ENCODE measurements around the gene QRFP.
"Not testable (repeated sequence)": the region's sequence is repeated elsewhere in the genome, so short reads cannot be mapped to it uniquely, and the experiment has no call there.

The QRFP gene

GRCh38 chr9:130854092-130854491 is 42.5 kb downstream of the QRFP start:
- Histone ChIP-seq H2BK120ac (ENCODE audit: low read depth, low read length) (no peak overlapping the region), H3K9ac (ENCODE audit: low read depth, low read length, poor library complexity) (peak overlapping the region; percentile 34), H3K4me3 (ENCODE audit: low read length in 2 of 2) (no peak overlapping the region), H2BK5ac (ENCODE audit: low read length) (no peak overlapping the region), H3K18ac (ENCODE audit: low read length) (no peak overlapping the region), H2BK15ac (ENCODE audit: low read length) (no peak overlapping the region), H3K79me1 (ENCODE audit: low read depth, low read length) (peaks cover 7% of the 10 kb centered on the region), H2AK5ac (ENCODE audit: low read depth, low read length) (no peak overlapping the region), H4K91ac (ENCODE audit: low read depth, low read length, poor library complexity) (no peak overlapping the region), H3K27ac (replicated peaks; ENCODE audit: low read length) (peak overlapping the region; percentile 24), H3K36me3 (replicated peaks in 1 of 2; ENCODE audit: control insufficient read depth in 2 of 2, insufficient read depth in 2 of 2, low read length in 2 of 2) (peaks cover 13 to 76% of the 10 kb centered on the region in 2 donors), H4K8ac (ENCODE audit: low read depth, low read length) (no peak overlapping the region), H2BK12ac (ENCODE audit: low read length) (no peak overlapping the region), H3K14ac (ENCODE audit: low read length) (no peak overlapping the region), H3K4me1 (ENCODE audit: control insufficient read depth in 2 of 2, insufficient read depth in 1 of 2, low read depth in 1 of 2, low read length in 2 of 2) (peaks cover 0 to 5% of the 10 kb centered on the region in 2 donors), H2AFZ (ENCODE audit: low read length) (no peak overlapping the region), H3K27me3 (ENCODE audit: control insufficient read depth in 3 of 3, insufficient read depth in 3 of 3, low read depth in 1 of 3, low read length in 3 of 3) (no peaks in the 10 kb centered on the region), H3K23ac (ENCODE audit: low read depth, low read length, poor library complexity) (no peak overlapping the region), H3K9me3 (replicated peaks in 1 of 2; ENCODE audit: control insufficient read depth in 2 of 2, insufficient read depth in 1 of 2, low read depth in 1 of 2, low read length in 2 of 2) (no peaks in the 10 kb centered on the region), H3K4ac (ENCODE audit: low read length) (no peak overlapping the region), H3K4me2 (ENCODE audit: insufficient read depth, low read length, poor library complexity, severe bottlenecking) (no peak overlapping the region)
- DNase-seq (ENCODE audit: low spot score), result no peak
- WGBS, 2 donors (ENCODE audit: extremely low coverage in 2 of 2, insufficient read length in 2 of 2, insufficient replicate concordance in 1 of 2), result no CpG with 5 or more reads among the region's 8 CpGs

- no peaks in the 10 kb centered on the region for H3K9me3 ChIP-seq (replicated peaks in 1 of 2; ENCODE audit: control insufficient read depth in 2 of 2, insufficient read depth in 1 of 2, low read depth in 1 of 2, low read length in 2 of 2)
- no peak overlapping the region for H3K4me3 ChIP-seq (ENCODE audit: low read length in 2 of 2)
- H3K27me3 ChIP-seq (ENCODE audit: control insufficient read depth in 3 of 3, insufficient read depth in 3 of 3, low read depth in 1 of 3, low read length in 3 of 3), result no peaks in the 10 kb centered on the region
- no peak overlapping the region for H3K14ac ChIP-seq (ENCODE audit: low read length)
- H2BK15ac ChIP-seq (ENCODE audit: low read length), result no peak overlapping the region
- H3K9ac ChIP-seq (ENCODE audit: low read depth, low read length, poor library complexity), result no peak overlapping the region
- peaks cover 5% of the 10 kb centered on the region for H3K79me1 ChIP-seq (ENCODE audit: low read depth, low read length)
- H4K8ac ChIP-seq (ENCODE audit: low read depth, low read length), result no peak overlapping the region
- H2BK12ac ChIP-seq (ENCODE audit: low read length), result no peak overlapping the region
- H2BK5ac ChIP-seq (ENCODE audit: low read length), result no peak overlapping the region
- peaks cover 13 to 63% of the 10 kb centered on the region in 2 donors for H3K36me3 ChIP-seq (replicated peaks in 1 of 2; ENCODE audit: control insufficient read depth in 2 of 2, insufficient read depth in 2 of 2, low read length in 2 of 2)
- no peak overlapping the region for H2AFZ ChIP-seq (ENCODE audit: low read length)
- H3K4me2 ChIP-seq (ENCODE audit: insufficient read depth, low read length, poor library complexity, severe bottlenecking), result no peak overlapping the region
- H3K4ac ChIP-seq (ENCODE audit: low read length), result no peak overlapping the region
- H4K91ac ChIP-seq (ENCODE audit: low read depth, low read length, poor library complexity), result no peak overlapping the region
- no peak for DNase-seq (ENCODE audit: low spot score)
- H3K27ac ChIP-seq (replicated peaks; ENCODE audit: low read length), result no peak overlapping the region
- H2AK5ac ChIP-seq (ENCODE audit: low read depth, low read length), result no peak overlapping the region
- no peak overlapping the region for H3K23ac ChIP-seq (ENCODE audit: low read depth, low read length, poor library complexity)
- H3K18ac ChIP-seq (ENCODE audit: low read length), result no peak overlapping the region
- H2BK120ac ChIP-seq (ENCODE audit: low read depth, low read length), result no peak overlapping the region
- H3K4me1 ChIP-seq (ENCODE audit: control insufficient read depth in 2 of 2, insufficient read depth in 1 of 2, low read depth in 1 of 2, low read length in 2 of 2), result peaks cover 2 to 3% of the 10 kb centered on the region in 2 donors
- no CpG with 5 or more reads among the region's 7 CpGs for WGBS, 2 donors (ENCODE audit: extremely low coverage in 2 of 2, insufficient read length in 2 of 2, insufficient replicate concordance in 1 of 2)
Measured at GRCh38 chr9:130852801-130853200, 43.8 kb downstream of the QRFP start.

- Histone ChIP-seq H3K9ac (ENCODE audit: low read depth, low read length, poor library complexity) (no peak overlapping the region), H2BK12ac (ENCODE audit: low read length) (no peak overlapping the region), H2BK15ac (ENCODE audit: low read length) (no peak overlapping the region), H3K23ac (ENCODE audit: low read depth, low read length, poor library complexity) (no peak overlapping the region), H3K27me3 (ENCODE audit: control insufficient read depth in 3 of 3, insufficient read depth in 3 of 3, low read depth in 1 of 3, low read length in 3 of 3) (no peaks in the 10 kb centered on the region), H4K8ac (ENCODE audit: low read depth, low read length) (no peak overlapping the region), H3K18ac (ENCODE audit: low read length) (no peak overlapping the region), H3K27ac (replicated peaks; ENCODE audit: low read length) (no peak overlapping the region), H2AFZ (ENCODE audit: low read length) (no peak overlapping the region), H4K91ac (ENCODE audit: low read depth, low read length, poor library complexity) (no peak overlapping the region), H2BK120ac (ENCODE audit: low read depth, low read length) (no peak overlapping the region), H3K79me1 (ENCODE audit: low read depth, low read length) (peaks cover 3% of the 10 kb centered on the region), H3K36me3 (replicated peaks in 1 of 2; ENCODE audit: control insufficient read depth in 2 of 2, insufficient read depth in 2 of 2, low read length in 2 of 2) (peaks cover 2 to 35% of the 10 kb centered on the region in 2 donors), H3K9me3 (replicated peaks in 1 of 2; ENCODE audit: control insufficient read depth in 2 of 2, insufficient read depth in 1 of 2, low read depth in 1 of 2, low read length in 2 of 2) (no peaks in the 10 kb centered on the region), H2AK5ac (ENCODE audit: low read depth, low read length) (no peak overlapping the region), H3K4me2 (ENCODE audit: insufficient read depth, low read length, poor library complexity, severe bottlenecking) (no peak overlapping the region), H2BK5ac (ENCODE audit: low read length) (no peak overlapping the region), H3K4me1 (ENCODE audit: control insufficient read depth in 2 of 2, insufficient read depth in 1 of 2, low read depth in 1 of 2, low read length in 2 of 2) (peaks cover 9 to 26% of the 10 kb centered on the region in 2 donors), H3K4ac (ENCODE audit: low read length) (no peak overlapping the region), H3K4me3 (ENCODE audit: low read length in 2 of 2) (no peak overlapping the region), H3K14ac (ENCODE audit: low read length) (no peak overlapping the region)
- no CpG with 5 or more reads among the region's 9 CpGs for WGBS, 2 donors (ENCODE audit: extremely low coverage in 2 of 2, insufficient read length in 2 of 2, insufficient replicate concordance in 1 of 2)
- DNase-seq (ENCODE audit: low spot score), result no peak
Measured at GRCh38 chr9:130849356-130849755, 47.3 kb downstream of the QRFP start.

- not testable (repeated sequence) for H3K23ac ChIP-seq (ENCODE audit: low read depth, low read length, poor library complexity); H3K4me3 ChIP-seq (ENCODE audit: low read length in 2 of 2); H2BK120ac ChIP-seq (ENCODE audit: low read depth, low read length); H3K18ac ChIP-seq (ENCODE audit: low read length); H4K8ac ChIP-seq (ENCODE audit: low read depth, low read length); H2BK15ac ChIP-seq (ENCODE audit: low read length); H2AFZ ChIP-seq (ENCODE audit: low read length); H3K27me3 ChIP-seq (ENCODE audit: control insufficient read depth in 3 of 3, insufficient read depth in 3 of 3, low read depth in 1 of 3, low read length in 3 of 3); H3K4ac ChIP-seq (ENCODE audit: low read length); H4K91ac ChIP-seq (ENCODE audit: low read depth, low read length, poor library complexity); DNase-seq (ENCODE audit: low spot score); H3K27ac ChIP-seq (replicated peaks; ENCODE audit: low read length); H3K9me3 ChIP-seq (replicated peaks in 1 of 2; ENCODE audit: control insufficient read depth in 2 of 2, insufficient read depth in 1 of 2, low read depth in 1 of 2, low read length in 2 of 2); H3K4me2 ChIP-seq (ENCODE audit: insufficient read depth, low read length, poor library complexity, severe bottlenecking); H2BK5ac ChIP-seq (ENCODE audit: low read length); H3K79me1 ChIP-seq (ENCODE audit: low read depth, low read length); H2AK5ac ChIP-seq (ENCODE audit: low read depth, low read length); H3K9ac ChIP-seq (ENCODE audit: low read depth, low read length, poor library complexity); H2BK12ac ChIP-seq (ENCODE audit: low read length); H3K14ac ChIP-seq (ENCODE audit: low read length)
- peaks cover 9 to 27% of the 10 kb centered on the region in 2 donors for H3K4me1 ChIP-seq (ENCODE audit: control insufficient read depth in 2 of 2, insufficient read depth in 1 of 2, low read depth in 1 of 2, low read length in 2 of 2)
- no CpG with 5 or more reads among the region's 8 CpGs for WGBS, 2 donors (ENCODE audit: extremely low coverage in 2 of 2, insufficient read length in 2 of 2, insufficient replicate concordance in 1 of 2)
- peaks cover 0 to 27% of the 10 kb centered on the region in 2 donors for H3K36me3 ChIP-seq (replicated peaks in 1 of 2; ENCODE audit: control insufficient read depth in 2 of 2, insufficient read depth in 2 of 2, low read length in 2 of 2)
Measured at GRCh38 chr9:130848514-130848913, 48.1 kb downstream of the QRFP start.
